Caco-2 (cell line): Measurements from ENCODE around the gene C16orf78. TPM values are rescaled to one million over a fixed set of nuclear protein-coding genes. Genes with fewer than 3 reads are reported as not detected.

Experiments
- BruUV-seq: library from RNA; stranded (reverse); fragments of 400-500 nt; replicated peaks from 2 replicates; lab custom pipeline; 2021; lab: Mats Ljungman, UMichigan
- CTCF ChIA-PET: fragments of 300-600 bp; sonication (Branson Sonifier 250); formaldehyde crosslinking; loops from one replicate; lab custom pipeline; 2022; ENCODE audit warnings: antibody characterized with exemption; lab: Charles Lee
- POLR2A ChIA-PET: fragments of 300-600 bp; sonication (Branson Sonifier 250); formaldehyde crosslinking; loops from one replicate; lab custom pipeline; 2022; ENCODE audit warnings: antibody characterized with exemption; lab: Charles Lee
- DNase-seq, 2 experiments: peaks; one replicate each; pipeline versions ENCODE4 v3.0.0 to v3.0.0-alpha.2; 2020 to 2022
- H3K27me3 ChIP-seq: replicated peaks from 2 replicates; pipeline ENCODE4 v1.6.0; 2011; ENCODE audit warnings: low read length; ENCODE audit not compliant: control insufficient read depth, insufficient read depth
- H3K36me3 ChIP-seq: 2 replicates; pipeline ENCODE4 v1.5.1; 2011; ENCODE audit warnings: low read length; ENCODE audit not compliant: control insufficient read depth, insufficient read depth
- H3K4me1 ChIP-seq: fragments of 250-450 bp; sonication (Bioruptor Pico); 2 replicates; pipeline ENCODE4 v1.5.1; 2020; ENCODE audit warnings: mild to moderate bottlenecking
- H3K4me3 ChIP-seq: 2 replicates; pipeline ENCODE4 v1.5.1; 2011; ENCODE audit warnings: low read depth, mild to moderate bottlenecking, control low read depth, low read length
- H3K9me3 ChIP-seq: fragments of 250-450 bp; sonication (Bioruptor Pico); 2 replicates; pipeline ENCODE4 v1.5.1; 2020; ENCODE audit warnings: mild to moderate bottlenecking, moderate library complexity
- H3K27ac Mint-ChIP-seq: one replicate; pipeline ENCODE4 v1.8.0; 2022; ENCODE audit warnings: mixed read lengths; ENCODE audit not compliant: unreplicated experiment
- H3K27me3 Mint-ChIP-seq: one replicate; pipeline ENCODE4 v1.8.0; 2022; ENCODE audit warnings: mixed read lengths; ENCODE audit not compliant: insufficient read depth, unreplicated experiment
- H3K36me3 Mint-ChIP-seq: one replicate; pipeline ENCODE4 v1.8.0; 2022; ENCODE audit warnings: mild to moderate bottlenecking, mixed read lengths; ENCODE audit not compliant: insufficient read depth, unreplicated experiment
- H3K4me1 Mint-ChIP-seq: one replicate; pipeline ENCODE4 v1.8.0; 2022; ENCODE audit warnings: low read depth, mixed read lengths; ENCODE audit not compliant: unreplicated experiment
- H3K4me3 Mint-ChIP-seq: one replicate; pipeline ENCODE4 v1.8.0; 2022; ENCODE audit warnings: mild to moderate bottlenecking, moderate library complexity, mixed read lengths; ENCODE audit not compliant: unreplicated experiment
- H3K9me3 Mint-ChIP-seq: one replicate; pipeline ENCODE4 v1.8.0; 2022; ENCODE audit warnings: mixed read lengths; ENCODE audit not compliant: unreplicated experiment
- intact Hi-C: fragments of 100-400 bp; cut with micrococcal nuclease; formaldehyde crosslinking; loops from one replicate; pipeline ENCODE4 v1.10.0; 2022; ENCODE audit not compliant: unreplicated experiment
- total RNA-seq: library from RNA; stranded (reverse); gene quantifications from 2 replicates; pipeline ENCODE4 v1.2.3, GENCODE V29; 2022
- TF ChIP-seq, protein P1 (sequence below), 2 experiments: fragments of 200-600 bp in 1 of 2; IDR thresholded peaks; 1 replicate in 1 of 2; 2 replicates in 1 of 2; pipeline versions ENCODE4 v1.5.1 to v1.8.0; 2011 to 2022; ENCODE audit warnings: antibody characterized with exemption in 1 of 2, control low read depth in 1 of 2, inconsistent platforms in 1 of 2, low read depth in 1 of 2, low read length in 1 of 2, mild to moderate bottlenecking in 1 of 2, moderate library complexity in 1 of 2; ENCODE audit not compliant: insufficient read depth in 1 of 2, severe bottlenecking in 1 of 2, unreplicated experiment in 1 of 2

C16orf78 gene
- total RNA-seq, 1 experiment from 2014 or later, result not detected

GRCh38 chr16:49410226-49410625, 36.6 kb downstream of the C16orf78 start:
- H3K4me3 Mint-ChIP-seq, result no peak overlapping the region
- CTCF ChIA-PET, result no interaction called here
- intact Hi-C loops, result no loop called here

DNA sequence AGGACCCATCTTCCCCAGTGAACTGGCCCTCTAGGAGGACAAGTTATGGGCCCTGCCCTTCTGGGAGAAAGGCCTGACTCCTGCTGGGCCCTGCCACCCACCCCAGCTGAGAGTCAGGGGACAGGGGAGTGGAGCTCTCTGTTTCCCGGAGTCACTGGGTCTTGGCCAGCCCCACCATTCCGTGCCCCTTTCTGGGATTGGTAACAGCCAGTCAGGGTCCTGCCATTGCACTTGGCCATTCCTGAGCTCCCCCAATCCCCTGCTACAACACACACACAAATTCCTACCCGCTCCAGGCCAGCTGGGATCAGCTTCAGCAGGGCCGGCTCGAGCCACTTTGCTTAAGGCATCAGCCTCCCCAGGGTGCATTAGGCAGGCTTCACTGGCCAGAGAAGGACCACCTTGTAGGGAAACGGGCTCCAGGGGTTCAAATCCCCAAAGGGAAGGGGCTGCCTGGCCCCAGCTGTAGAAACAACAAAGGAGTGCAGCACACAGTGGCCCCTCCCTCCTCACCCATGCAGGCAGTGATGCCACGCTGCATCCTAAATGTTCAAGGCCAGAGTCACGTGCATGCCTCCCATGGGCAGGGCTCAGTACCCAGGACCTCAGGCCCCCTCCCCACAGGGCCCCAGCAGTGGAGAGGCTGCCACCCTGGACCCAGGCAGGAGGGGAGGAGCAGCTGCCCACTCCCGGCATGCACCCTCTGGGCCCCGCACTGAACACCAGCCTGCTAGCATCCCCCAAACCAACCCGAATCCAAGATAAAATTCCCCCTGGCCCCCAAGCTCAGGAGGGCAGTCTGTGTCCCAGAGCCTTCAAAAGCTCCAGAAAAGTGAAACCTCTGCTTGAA, 37.7 kb downstream of the C16orf78 start:
- Histone ChIP-seq H3K9me3 (no peaks in the 10 kb centered on the region), H3K27me3 (no peaks in the 10 kb centered on the region), H3K4me1 (no peaks in the 10 kb centered on the region), H3K36me3 (no peaks in the 10 kb centered on the region), H3K4me3 (no peak overlapping the region)
- intact Hi-C loops, result no loop called here
- Mint-ChIP-seq H3K27me3 (peaks cover 18% of the 10 kb centered on the region), H3K4me3 (no peak overlapping the region), H3K36me3 (no peaks in the 10 kb centered on the region), H3K27ac (no peak overlapping the region), H3K4me1 (no peaks in the 10 kb centered on the region), H3K9me3 (no peaks in the 10 kb centered on the region)
- TF ChIP-seq, protein P1, sequence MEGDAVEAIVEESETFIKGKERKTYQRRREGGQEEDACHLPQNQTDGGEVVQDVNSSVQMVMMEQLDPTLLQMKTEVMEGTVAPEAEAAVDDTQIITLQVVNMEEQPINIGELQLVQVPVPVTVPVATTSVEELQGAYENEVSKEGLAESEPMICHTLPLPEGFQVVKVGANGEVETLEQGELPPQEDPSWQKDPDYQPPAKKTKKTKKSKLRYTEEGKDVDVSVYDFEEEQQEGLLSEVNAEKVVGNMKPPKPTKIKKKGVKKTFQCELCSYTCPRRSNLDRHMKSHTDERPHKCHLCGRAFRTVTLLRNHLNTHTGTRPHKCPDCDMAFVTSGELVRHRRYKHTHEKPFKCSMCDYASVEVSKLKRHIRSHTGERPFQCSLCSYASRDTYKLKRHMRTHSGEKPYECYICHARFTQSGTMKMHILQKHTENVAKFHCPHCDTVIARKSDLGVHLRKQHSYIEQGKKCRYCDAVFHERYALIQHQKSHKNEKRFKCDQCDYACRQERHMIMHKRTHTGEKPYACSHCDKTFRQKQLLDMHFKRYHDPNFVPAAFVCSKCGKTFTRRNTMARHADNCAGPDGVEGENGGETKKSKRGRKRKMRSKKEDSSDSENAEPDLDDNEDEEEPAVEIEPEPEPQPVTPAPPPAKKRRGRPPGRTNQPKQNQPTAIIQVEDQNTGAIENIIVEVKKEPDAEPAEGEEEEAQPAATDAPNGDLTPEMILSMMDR (IDR thresholded peaks at IDR 0.05; ENCODE audit: insufficient read depth in 1 of 2, low read depth in 1 of 2, low read length in 1 of 2, severe bottlenecking in 1 of 2, unreplicated experiment in 1 of 2), result no peak
- DNase-seq, result no peak
- ChIA-PET POLR2A (no interaction called here), CTCF (no interaction called here)
- no TSS peak for BruUV-seq

More at GRCh38 chr16:49410226-49410625, 36.6 kb downstream of the C16orf78 start:
- no peaks in the 10 kb centered on the region for H3K4me1 ChIP-seq
- DNase-seq, result no peak
- no peak overlapping the region for H3K27ac Mint-ChIP-seq
- H3K9me3 Mint-ChIP-seq, result no peaks in the 10 kb centered on the region
- TF ChIP-seq, protein P1 (IDR thresholded peaks at IDR 0.05; ENCODE audit: insufficient read depth in 1 of 2, low read depth in 1 of 2, low read length in 1 of 2, severe bottlenecking in 1 of 2, unreplicated experiment in 1 of 2), result no peak
- no peaks in the 10 kb centered on the region for H3K4me1 Mint-ChIP-seq
- H3K27me3 ChIP-seq, result no peaks in the 10 kb centered on the region
- H3K36me3 Mint-ChIP-seq, result no peaks in the 10 kb centered on the region
- POLR2A ChIA-PET, result no interaction called here
- peaks cover 14% of the 10 kb centered on the region for H3K27me3 Mint-ChIP-seq
- H3K4me3 ChIP-seq, result no peak overlapping the region
- H3K36me3 ChIP-seq, result no peaks in the 10 kb centered on the region
- no TSS peak for BruUV-seq
- H3K9me3 ChIP-seq, result no peaks in the 10 kb centered on the region

DNA sequence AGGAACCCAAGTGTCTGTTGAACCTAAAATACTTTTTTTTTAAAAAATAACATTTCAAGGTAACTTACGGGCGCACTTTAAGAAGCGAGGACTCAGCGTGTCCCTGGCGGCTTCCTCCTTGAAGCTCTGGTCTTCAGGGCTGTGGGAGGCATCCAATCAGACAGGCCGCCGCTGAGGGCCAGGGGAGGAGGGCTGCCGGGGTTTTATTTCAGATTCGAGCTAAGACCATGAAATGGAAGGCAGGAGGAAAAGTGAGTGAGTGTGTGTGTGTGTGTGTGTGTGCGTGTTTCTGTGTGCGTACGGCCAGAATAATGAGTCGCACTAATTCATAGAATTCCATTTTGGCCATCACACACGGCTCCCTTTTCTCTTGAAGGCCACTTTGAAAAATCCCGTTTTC, 41.1 kb downstream of the C16orf78 start:
- H3K4me1 ChIP-seq, result no peaks in the 10 kb centered on the region
- ChIA-PET CTCF (interaction anchor here (0.7 kb wide), 1 partner anchor 43 kb away, joined by 8 read pairs; no protein-coding TSS in a partner anchor), POLR2A (no interaction called here)
- no peaks in the 10 kb centered on the region for H3K9me3 Mint-ChIP-seq
- no peak overlapping the region for H3K4me3 Mint-ChIP-seq
- DNase-seq, result no peak
- H3K9me3 ChIP-seq, result no peaks in the 10 kb centered on the region
- H3K27ac Mint-ChIP-seq, result no peak overlapping the region
- H3K27me3 ChIP-seq, result no peaks in the 10 kb centered on the region; the same call in 1 of the 2 replicates
- H3K36me3 ChIP-seq, result no peaks in the 10 kb centered on the region
- no peaks in the 10 kb centered on the region for H3K4me1 Mint-ChIP-seq
- peaks cover 19% of the 10 kb centered on the region for H3K27me3 Mint-ChIP-seq
- intact Hi-C loops, result no loop called here
- BruUV-seq, result no TSS peak
- H3K4me3 ChIP-seq, result no peak overlapping the region
- no peaks in the 10 kb centered on the region for H3K36me3 Mint-ChIP-seq
- TF ChIP-seq, protein P1 (IDR thresholded peaks at IDR 0.05; ENCODE audit: insufficient read depth in 1 of 2, low read depth in 1 of 2, low read length in 1 of 2, severe bottlenecking in 1 of 2, unreplicated experiment in 1 of 2), result no peak
